Ishikawa (cell line): Measurements from ENCODE around the gene KREMEN1.

Experiments
- CEBPB ChIP-seq: IDR thresholded peaks from 2 replicates; pipeline ENCODE4 v1.6.1; 2012
- CREB1 ChIP-seq: IDR thresholded peaks from 2 replicates; pipeline ENCODE4 v1.6.1; 2012; ENCODE audit warnings: low read depth
- EGR1 ChIP-seq: IDR thresholded peaks from 2 replicates; pipeline ENCODE4 v1.6.1; 2012
- EP300 ChIP-seq: IDR thresholded peaks from 2 replicates; pipeline ENCODE4 v1.6.1; 2012; ENCODE audit warnings: borderline replicate concordance
- NFIC ChIP-seq: IDR thresholded peaks from 2 replicates; pipeline ENCODE4 v1.6.1; 2012
- RAD21 ChIP-seq: IDR thresholded peaks from 2 replicates; pipeline ENCODE4 v1.6.1; 2012; ENCODE audit warnings: low read depth
- REST ChIP-seq: IDR thresholded peaks from 2 replicates; pipeline ENCODE4 v1.6.1; 2012; ENCODE audit warnings: low read depth, mild to moderate bottlenecking
- TAF1 ChIP-seq: IDR thresholded peaks from 2 replicates; pipeline ENCODE4 v1.6.1; 2012; ENCODE audit warnings: low read depth, mild to moderate bottlenecking
- TCF12 ChIP-seq: IDR thresholded peaks from 2 replicates; pipeline ENCODE4 v1.6.1; 2012; ENCODE audit warnings: low read depth
- TEAD4 ChIP-seq: IDR thresholded peaks from 2 replicates; pipeline ENCODE4 v1.6.1; 2012
- ZBTB7A ChIP-seq: IDR thresholded peaks from 2 replicates; pipeline ENCODE4 v1.6.1; 2012; ENCODE audit warnings: low read depth
- TF ChIP-seq, protein P1 (sequence below): IDR thresholded peaks from 2 replicates; pipeline ENCODE4 v1.6.1; 2012

GRCh38 chr22:29200901-29201300 is 128.1 kb downstream of the KREMEN1 start:
- TF ChIP-seq CEBPB (no peak), EGR1 (no peak), EP300 (no peak), TAF1 (no peak), NFIC (no peak), REST (no peak), ZBTB7A (no peak), TEAD4 (no peak), TCF12 (no peak), RAD21 (no peak), CREB1 (no peak)
- TF ChIP-seq, protein P1, sequence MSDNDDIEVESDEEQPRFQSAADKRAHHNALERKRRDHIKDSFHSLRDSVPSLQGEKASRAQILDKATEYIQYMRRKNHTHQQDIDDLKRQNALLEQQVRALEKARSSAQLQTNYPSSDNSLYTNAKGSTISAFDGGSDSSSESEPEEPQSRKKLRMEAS = no peak
